CD14-positive monocyte (primary cell): ENCODE data around the gene NTRK3. TPM values are rescaled to one million over a fixed set of nuclear protein-coding genes. Genes with fewer than 3 reads are reported as not detected.
"Not testable (repeated sequence)": the region's sequence is repeated elsewhere in the genome, so short reads cannot be mapped to it uniquely, and the experiment has no call there.

Experiments
- DNase-seq, 3 donors: peaks; one replicate each; pipeline ENCODE4 v3.0.0-alpha.2; 2011 to 2022
- H2AFZ ChIP-seq: 2 replicates; pipeline ENCODE4 v1.6.0; 2012; ENCODE audit warnings: mild to moderate bottlenecking, low read depth, low read length, inconsistent platforms; ENCODE audit not compliant: insufficient read depth, poor library complexity, severe bottlenecking
- H3K27ac ChIP-seq, 2 donors: 1 replicate in 1 of 2; 2 replicates in 1 of 2; pipeline ENCODE4 v1.5.1; 2012 to 2013; ENCODE audit warnings: low read length in 2 of 2, control low read depth in 1 of 2, inconsistent platforms in 1 of 2, low read depth in 1 of 2, mild to moderate bottlenecking in 1 of 2
- H3K27me3 ChIP-seq, 2 donors: one replicate each; pipeline versions ENCODE4 v1.6.0 to v1.6.1; 2011 to 2013; ENCODE audit warnings: low read length in 2 of 2; ENCODE audit not compliant: control insufficient read depth in 2 of 2, insufficient read depth in 2 of 2
- H3K36me3 ChIP-seq, 2 donors: replicated peaks in 1 of 2; 1 replicate in 1 of 2; 2 replicates in 1 of 2; pipeline versions ENCODE4 v1.5.1 to v1.6.1; 2012 to 2013; ENCODE audit warnings: low read length in 2 of 2, control low read depth in 1 of 2, inconsistent platforms in 1 of 2, mild to moderate bottlenecking in 1 of 2; ENCODE audit not compliant: insufficient read depth in 2 of 2, control insufficient read depth in 1 of 2
- H3K4me1 ChIP-seq, 2 donors: 1 replicate in 1 of 2; 2 replicates in 1 of 2; pipeline versions ENCODE4 v1.5.1 to v1.6.1; 2012 to 2013; ENCODE audit warnings: low read length in 2 of 2, control low read depth in 1 of 2, inconsistent platforms in 1 of 2, mild to moderate bottlenecking in 1 of 2, moderate library complexity in 1 of 2; ENCODE audit not compliant: insufficient read depth in 2 of 2, control insufficient read depth in 1 of 2
- H3K4me2 ChIP-seq: replicated peaks from 2 replicates; pipeline ENCODE3; 2012; ENCODE audit warnings: low read length, moderate library complexity, mild to moderate bottlenecking; ENCODE audit not compliant: poor library complexity, severe bottlenecking; ENCODE audit errors: extremely low read depth
- H3K4me3 ChIP-seq, 3 experiments: fragments of 200-600 bp in 1 of 3; sonication (generic) in 1 of 3; replicated peaks in 1 of 3; 1 replicate in 2 of 3; 2 replicates in 1 of 3; pipeline ENCODE4 v1.5.1; 2011 to 2013; ENCODE audit warnings: low read length in 3 of 3, mild to moderate bottlenecking in 3 of 3, control low read depth in 2 of 3, low read depth in 2 of 3, inconsistent platforms in 1 of 3, moderate library complexity in 1 of 3
- H3K79me2 ChIP-seq: 2 replicates; pipeline ENCODE4 v1.6.0; 2012; ENCODE audit warnings: mild to moderate bottlenecking, control low read depth, inconsistent platforms, low read length, moderate library complexity; ENCODE audit not compliant: insufficient read depth
- H3K9ac ChIP-seq: 2 replicates; pipeline ENCODE4 v1.6.0; 2017; ENCODE audit warnings: low read length, mild to moderate bottlenecking; ENCODE audit not compliant: insufficient read depth, poor library complexity, severe bottlenecking
- H3K9me3 ChIP-seq, 2 donors: replicated peaks in 1 of 2; 1 replicate in 1 of 2; 2 replicates in 1 of 2; pipeline versions ENCODE4 v1.5.1 to v1.6.1; 2012 to 2013; ENCODE audit warnings: low read length in 2 of 2, control low read depth in 1 of 2; ENCODE audit not compliant: control insufficient read depth in 1 of 2, insufficient read depth in 1 of 2
- H4K20me1 ChIP-seq: 2 replicates; pipeline ENCODE4 v1.6.0; 2012; ENCODE audit warnings: mild to moderate bottlenecking, low read length, control low read depth, moderate library complexity; ENCODE audit not compliant: insufficient read depth
- H3K27ac Mint-ChIP-seq, 7 donors: one replicate each; pipeline ENCODE4 v1.8.0; 2020; ENCODE audit warnings: mild to moderate bottlenecking in 7 of 7, mixed read lengths in 7 of 7, moderate library complexity in 6 of 7, inconsistent platforms in 2 of 7
- H3K27me3 Mint-ChIP-seq, 3 donors: one replicate each; pipeline ENCODE4 v1.8.0; 2021 to 2022; ENCODE audit warnings: low read depth in 3 of 3, mild to moderate bottlenecking in 3 of 3, mixed read lengths in 3 of 3, moderate library complexity in 3 of 3, inconsistent platforms in 1 of 3
- H3K36me3 Mint-ChIP-seq, 2 donors: one replicate each; pipeline ENCODE4 v1.8.0; 2020; ENCODE audit warnings: mixed read lengths in 2 of 2, inconsistent platforms in 1 of 2, mild to moderate bottlenecking in 1 of 2
- H3K4me1 Mint-ChIP-seq: one replicate; pipeline ENCODE4 v1.8.0; 2020; ENCODE audit warnings: mild to moderate bottlenecking, mixed read lengths
- H3K4me3 Mint-ChIP-seq, 2 donors: one replicate each; pipeline ENCODE4 v1.8.0; 2020; ENCODE audit warnings: mild to moderate bottlenecking in 2 of 2, mixed read lengths in 2 of 2, moderate library complexity in 1 of 2
- H3K9me3 Mint-ChIP-seq, 7 donors: one replicate each; pipeline ENCODE4 v1.8.0; 2020 to 2022; ENCODE audit warnings: mixed read lengths in 7 of 7, mild to moderate bottlenecking in 6 of 7, moderate library complexity in 6 of 7, inconsistent platforms in 2 of 7
- WGBS: methylation state at CpG from one replicate; pipeline ENCODE4 v1.1.5; 2013; ENCODE audit warnings: missing lambda C conversion rate; ENCODE audit not compliant: insufficient coverage; 5-methylcytosine and 5-hydroxymethylcytosine counted together
- intact Hi-C, 2 donors: fragments of 100-400 bp; cut with micrococcal nuclease; formaldehyde crosslinking; loops; one replicate each; pipeline versions ENCODE4 v1.15.0 to v1.15.1; 2023
- polyA plus RNA-seq, 3 donors: library from polyadenylated mRNA; depleted of rRNA in 1 of 3; unstranded in 2 of 3; stranded (reverse) in 1 of 3; fragments of 300-500 nt in 2 of 3; fragments of >200 nt in 1 of 3; fragmentation: Illumina TruSeq in 2 of 3; gene quantifications; 1 replicate in 2 of 3; 2 replicates in 1 of 3; pipeline ENCODE4 v1.2.3, GENCODE V29; 2012 to 2021
- TF ChIP-seq, protein P1 (sequence below): fragments of 200-600 bp; IDR thresholded peaks from one replicate; pipeline ENCODE4 v1.8.0; 2022; ENCODE audit warnings: antibody characterized with exemption, mild to moderate bottlenecking

Gene NTRK3
- polyA plus RNA-seq, 3 donors = not detected

- no peaks in the 10 kb centered on the region for H3K79me2 ChIP-seq
- TF ChIP-seq, protein P1, sequence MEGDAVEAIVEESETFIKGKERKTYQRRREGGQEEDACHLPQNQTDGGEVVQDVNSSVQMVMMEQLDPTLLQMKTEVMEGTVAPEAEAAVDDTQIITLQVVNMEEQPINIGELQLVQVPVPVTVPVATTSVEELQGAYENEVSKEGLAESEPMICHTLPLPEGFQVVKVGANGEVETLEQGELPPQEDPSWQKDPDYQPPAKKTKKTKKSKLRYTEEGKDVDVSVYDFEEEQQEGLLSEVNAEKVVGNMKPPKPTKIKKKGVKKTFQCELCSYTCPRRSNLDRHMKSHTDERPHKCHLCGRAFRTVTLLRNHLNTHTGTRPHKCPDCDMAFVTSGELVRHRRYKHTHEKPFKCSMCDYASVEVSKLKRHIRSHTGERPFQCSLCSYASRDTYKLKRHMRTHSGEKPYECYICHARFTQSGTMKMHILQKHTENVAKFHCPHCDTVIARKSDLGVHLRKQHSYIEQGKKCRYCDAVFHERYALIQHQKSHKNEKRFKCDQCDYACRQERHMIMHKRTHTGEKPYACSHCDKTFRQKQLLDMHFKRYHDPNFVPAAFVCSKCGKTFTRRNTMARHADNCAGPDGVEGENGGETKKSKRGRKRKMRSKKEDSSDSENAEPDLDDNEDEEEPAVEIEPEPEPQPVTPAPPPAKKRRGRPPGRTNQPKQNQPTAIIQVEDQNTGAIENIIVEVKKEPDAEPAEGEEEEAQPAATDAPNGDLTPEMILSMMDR = no peak
- 100% methylated on average over 1 of the region's 2 CpGs for WGBS
- peaks cover 2 to 7% (median 5%) of the 10 kb centered on the region in 7 donors for H3K9me3 Mint-ChIP-seq
- no peaks in the 10 kb centered on the region for H3K9me3 ChIP-seq
- no peak overlapping the region for H3K4me2 ChIP-seq
- H2AFZ ChIP-seq = no peak overlapping the region
- no peaks in the 10 kb centered on the region for H4K20me1 ChIP-seq
- no peak overlapping the region for H3K27ac ChIP-seq
- no peaks in the 10 kb centered on the region for H3K4me1 ChIP-seq
- H3K27me3 Mint-ChIP-seq = peaks cover 0 to 4% (median 1%) of the 10 kb centered on the region in 3 donors
- H3K36me3 Mint-ChIP-seq = no peaks in the 10 kb centered on the region
- no peaks in the 10 kb centered on the region for H3K36me3 ChIP-seq
- H3K9ac ChIP-seq = no peak overlapping the region
- H3K27me3 ChIP-seq = no peaks in the 10 kb centered on the region
- no peak for DNase-seq
- no peak overlapping the region for H3K4me3 ChIP-seq
- no peak overlapping the region for H3K27ac Mint-ChIP-seq
- no peak overlapping the region for H3K4me3 Mint-ChIP-seq
- intact Hi-C loops = no loop called here
- H3K4me1 Mint-ChIP-seq = no peaks in the 10 kb centered on the region
Observed at GRCh38 chr15:88073391-88073691, 183.2 kb downstream of the NTRK3 start.

- Histone ChIP-seq H4K20me1 (no peaks in the 10 kb centered on the region), H3K79me2 (no peaks in the 10 kb centered on the region)
- peak overlapping the region in 1 of 7 donors; percentile 23 for H3K27ac Mint-ChIP-seq
Observed at GRCh38 chr15:88072598-88073390, 183.7 kb downstream of the NTRK3 start.

DNA sequence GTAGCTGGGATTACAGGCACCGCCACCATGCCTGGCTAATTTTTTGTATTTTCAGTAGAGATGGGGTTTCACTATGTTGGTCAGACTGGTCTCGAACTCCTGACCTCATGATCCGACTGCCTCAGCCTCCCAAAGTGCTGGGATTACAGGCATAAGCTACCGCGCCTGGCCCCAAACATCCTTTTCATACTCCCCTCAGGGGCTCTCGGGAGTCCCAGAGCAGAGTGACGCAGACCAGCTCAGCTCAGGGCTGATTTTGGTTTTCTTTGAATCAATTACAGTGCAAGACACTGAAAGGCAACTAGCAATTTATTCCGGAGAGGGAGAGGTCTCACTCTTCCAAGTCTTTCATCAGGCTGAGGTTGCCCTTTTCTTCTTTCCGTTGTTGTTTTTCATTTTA, 184.4 kb downstream of the NTRK3 start:
- H3K9ac ChIP-seq, H3K27ac ChIP-seq, H3K4me1 ChIP-seq, H3K36me3 ChIP-seq, H3K4me1 Mint-ChIP-seq, H3K4me3 Mint-ChIP-seq, H3K36me3 Mint-ChIP-seq, H3K79me2 ChIP-seq, H4K20me1 ChIP-seq, H3K4me3 ChIP-seq, H2AFZ ChIP-seq, H3K4me2 ChIP-seq, H3K27me3 ChIP-seq, H3K27me3 Mint-ChIP-seq, DNase-seq, H3K27ac Mint-ChIP-seq, intact Hi-C loops, H3K9me3 ChIP-seq: not testable (repeated sequence)
- 87% methylated on average over 8 of the region's 9 CpGs for WGBS
- peaks cover 2 to 10% (median 6%) of the 10 kb centered on the region in 7 donors for H3K9me3 Mint-ChIP-seq

More at GRCh38 chr15:88072598-88073390, 183.7 kb downstream of the NTRK3 start:
- TF ChIP-seq, protein P1 = no peak
- H3K4me2 ChIP-seq = no peak overlapping the region
- no peak for DNase-seq
- peaks cover 2 to 10% (median 5%) of the 10 kb centered on the region in 7 donors for H3K9me3 Mint-ChIP-seq
- no peak overlapping the region for H3K9ac ChIP-seq
- no peaks in the 10 kb centered on the region for H3K27me3 ChIP-seq
- WGBS = 90% methylated on average over 3 of the region's 6 CpGs
- H3K4me1 Mint-ChIP-seq = no peaks in the 10 kb centered on the region
- intact Hi-C loops = no loop called here
- peaks cover 0 to 4% (median 1%) of the 10 kb centered on the region in 3 donors for H3K27me3 Mint-ChIP-seq
- no peak overlapping the region for H3K27ac ChIP-seq
- H3K4me3 Mint-ChIP-seq = no peak overlapping the region
- H2AFZ ChIP-seq = no peak overlapping the region
- no peak overlapping the region for H3K4me3 ChIP-seq
- no peaks in the 10 kb centered on the region for H3K9me3 ChIP-seq
- no peaks in the 10 kb centered on the region for H3K4me1 ChIP-seq
- H3K36me3 ChIP-seq = no peaks in the 10 kb centered on the region
- H3K36me3 Mint-ChIP-seq = no peaks in the 10 kb centered on the region
